Fibroblast of lung (primary cell): Measurements from ENCODE around the gene CD7. TPM values are rescaled to one million over a fixed set of nuclear protein-coding genes. Genes with fewer than 3 reads are reported as not detected.

Experiments
- DNase-seq, 2 donors: peaks; one replicate each; pipeline versions ENCODE4 v3.0.0 to v3.0.0-alpha.2; 2010; ENCODE audit warnings: low read depth in 2 of 2
- H2AFZ ChIP-seq: 2 replicates; pipeline ENCODE4 v1.5.1; 2012; ENCODE audit warnings: low read length, control low read depth, inconsistent platforms
- H3K27ac ChIP-seq: 2 replicates; pipeline ENCODE4 v1.5.1; 2011; ENCODE audit warnings: low read length, control low read depth; ENCODE audit not compliant: insufficient read depth
- H3K27me3 ChIP-seq: 2 replicates; pipeline ENCODE4 v1.5.1; 2011; ENCODE audit warnings: mild to moderate bottlenecking, low read length; ENCODE audit not compliant: control insufficient read depth, insufficient read depth
- H3K36me3 ChIP-seq: 2 replicates; pipeline ENCODE4 v1.5.1; 2011; ENCODE audit warnings: low read length; ENCODE audit not compliant: control insufficient read depth, insufficient read depth
- H3K4me1 ChIP-seq: 2 replicates; pipeline ENCODE4 v1.5.1; 2011; ENCODE audit warnings: low read length; ENCODE audit not compliant: control insufficient read depth, insufficient read depth; ENCODE audit errors: extremely low read depth
- H3K4me2 ChIP-seq: 2 replicates; pipeline ENCODE4 v1.5.1; 2011; ENCODE audit warnings: low read length, control low read depth; ENCODE audit not compliant: insufficient read depth; ENCODE audit errors: extremely low read depth
- H3K4me3 ChIP-seq, 4 experiments: fragments of 200-600 bp in 1 of 4; sonication (generic) in 1 of 4; replicated peaks in 1 of 4; 2 replicates each; pipeline ENCODE4 v1.5.1; 2011 to 2016; ENCODE audit warnings: low read length in 4 of 4, low read depth in 3 of 4, mild to moderate bottlenecking in 3 of 4, control low read depth in 2 of 4, inconsistent platforms in 1 of 4, mixed read lengths in 1 of 4; ENCODE audit not compliant: insufficient read depth in 1 of 4; ENCODE audit errors: control extremely low read depth in 1 of 4
- H3K79me2 ChIP-seq: 2 replicates; pipeline ENCODE4 v1.5.1; 2012; ENCODE audit warnings: mild to moderate bottlenecking, low read length, inconsistent platforms; ENCODE audit not compliant: control insufficient read depth, insufficient read depth
- H3K9ac ChIP-seq: 2 replicates; pipeline ENCODE4 v1.5.1; 2011; ENCODE audit warnings: mild to moderate bottlenecking, low read length, control low read depth; ENCODE audit not compliant: insufficient read depth
- H3K9me3 ChIP-seq: 2 replicates; pipeline ENCODE4 v1.5.1; 2012; ENCODE audit warnings: low read depth, low read length; ENCODE audit not compliant: control insufficient read depth, insufficient read depth
- H4K20me1 ChIP-seq: 2 replicates; pipeline ENCODE4 v1.5.1; 2011; ENCODE audit warnings: low read length; ENCODE audit not compliant: control insufficient read depth, insufficient read depth; ENCODE audit errors: extremely low read depth
- CTCF ChIP-seq, 2 donors: IDR thresholded peaks in 1 of 2; conservative IDR thresholded peaks in 1 of 2; 1 replicate in 1 of 2; 2 replicates in 1 of 2; pipeline ENCODE4 v1.5.1; 2011 to 2012; ENCODE audit warnings: low read length in 2 of 2, control low read depth in 1 of 2, inconsistent platforms in 1 of 2, low read depth in 1 of 2, mild to moderate bottlenecking in 1 of 2
- EZH2 ChIP-seq: IDR thresholded peaks from 2 replicates; pipeline ENCODE4 v1.5.1; 2012; ENCODE audit warnings: low read length, control low read depth, mild to moderate bottlenecking; ENCODE audit errors: missing control alignments
- polyA plus RNA-seq, 2 donors: library from polyadenylated mRNA; depleted of rRNA in 1 of 2; stranded (reverse) in 1 of 2; unstranded in 1 of 2; fragments of >200 nt; gene quantifications; 2 replicates each; pipeline ENCODE4 v1.2.1, GENCODE V29; 2011 to 2012; ENCODE audit warnings: missing spikeins in 1 of 2
- total RNA-seq: library from RNA; depleted of rRNA; stranded (reverse); fragments of >200 nt; gene quantifications from 2 replicates; pipeline ENCODE4 v1.2.1, GENCODE V29; 2014

Gene CD7
- total and polyA plus RNA-seq, 2 donors (not counting 1 experiment from before 2014, with no cell fraction given) = 0.17 TPM; not detected in 1

- H3K27me3 ChIP-seq = no peaks in the 10 kb centered on the region
- no peaks in the 10 kb centered on the region for H3K79me2 ChIP-seq
- DNase-seq = peak; percentile 60 to 77
- peaks cover 16% of the 10 kb centered on the region for H3K4me1 ChIP-seq
- peak overlapping the region; percentile 72 for H3K4me2 ChIP-seq
- H3K9ac ChIP-seq = no peak overlapping the region
- no peaks in the 10 kb centered on the region for H4K20me1 ChIP-seq
- TF ChIP-seq CTCF (conservative IDR thresholded peaks at IDR 0.05 in 1 of 2, IDR thresholded peaks at IDR 0.05 in 1 of 2; ENCODE audit: low read depth in 1 of 2, low read length in 2 of 2) (no peak), EZH2 (no peak)
- H3K9me3 ChIP-seq = no peaks in the 10 kb centered on the region
- peak overlapping the region; percentile 52 for H2AFZ ChIP-seq
- H3K27ac ChIP-seq = peak overlapping the region; percentile 41
- peak overlapping the region in 1 of 4 experiments; percentile 38 for H3K4me3 ChIP-seq
- no peaks in the 10 kb centered on the region for H3K36me3 ChIP-seq
These were observed 21.6 kb upstream of the CD7 start for GRCh38 chr17:82338858-82339633.

- Histone ChIP-seq H3K9me3 (no peaks in the 10 kb centered on the region), H3K27ac (no peak overlapping the region), H3K4me1 (peaks cover 29% of the 10 kb centered on the region)
These were observed 17.4 kb upstream of the CD7 start for GRCh38 chr17:82334622-82335394.

More at GRCh38 chr17:82334622-82335394, 17.4 kb upstream of the CD7 start:
- Histone ChIP-seq H4K20me1 (no peaks in the 10 kb centered on the region), H3K27me3 (no peaks in the 10 kb centered on the region), H3K79me2 (no peaks in the 10 kb centered on the region), H3K4me2 (peak overlapping the region; percentile 98), H3K4me3 (peak overlapping the region; percentile 29 to 67 (median 38)), H3K36me3 (no peaks in the 10 kb centered on the region), H3K9ac (peak overlapping the region; percentile 27), H2AFZ (peak overlapping the region; percentile 30)
- no peak for TF ChIP-seq EZH2
- TF ChIP-seq CTCF (conservative IDR thresholded peaks at IDR 0.05 in 1 of 2, IDR thresholded peaks at IDR 0.05 in 1 of 2; ENCODE audit: low read depth in 1 of 2, low read length in 2 of 2) = no peak
- peak in 1 of 2 donors; percentile 46 for DNase-seq
